GM21723 (cell line): Measurements from ENCODE around the gene TMEM184A.

ENCODE experiments used
- ATAC-seq: cut with Tn5 transposase; IDR thresholded peaks from one replicate; pipeline ENCODE4 v1.9.1; 2021; ENCODE audit warnings: mild to moderate bottlenecking, moderate library complexity; ENCODE audit not compliant: unreplicated experiment

Gene TMEM184A

GRCh38 chr7:1505731-1506550 is 50.1 kb downstream of the TMEM184A start:
- no peak for ATAC-seq

DNA sequence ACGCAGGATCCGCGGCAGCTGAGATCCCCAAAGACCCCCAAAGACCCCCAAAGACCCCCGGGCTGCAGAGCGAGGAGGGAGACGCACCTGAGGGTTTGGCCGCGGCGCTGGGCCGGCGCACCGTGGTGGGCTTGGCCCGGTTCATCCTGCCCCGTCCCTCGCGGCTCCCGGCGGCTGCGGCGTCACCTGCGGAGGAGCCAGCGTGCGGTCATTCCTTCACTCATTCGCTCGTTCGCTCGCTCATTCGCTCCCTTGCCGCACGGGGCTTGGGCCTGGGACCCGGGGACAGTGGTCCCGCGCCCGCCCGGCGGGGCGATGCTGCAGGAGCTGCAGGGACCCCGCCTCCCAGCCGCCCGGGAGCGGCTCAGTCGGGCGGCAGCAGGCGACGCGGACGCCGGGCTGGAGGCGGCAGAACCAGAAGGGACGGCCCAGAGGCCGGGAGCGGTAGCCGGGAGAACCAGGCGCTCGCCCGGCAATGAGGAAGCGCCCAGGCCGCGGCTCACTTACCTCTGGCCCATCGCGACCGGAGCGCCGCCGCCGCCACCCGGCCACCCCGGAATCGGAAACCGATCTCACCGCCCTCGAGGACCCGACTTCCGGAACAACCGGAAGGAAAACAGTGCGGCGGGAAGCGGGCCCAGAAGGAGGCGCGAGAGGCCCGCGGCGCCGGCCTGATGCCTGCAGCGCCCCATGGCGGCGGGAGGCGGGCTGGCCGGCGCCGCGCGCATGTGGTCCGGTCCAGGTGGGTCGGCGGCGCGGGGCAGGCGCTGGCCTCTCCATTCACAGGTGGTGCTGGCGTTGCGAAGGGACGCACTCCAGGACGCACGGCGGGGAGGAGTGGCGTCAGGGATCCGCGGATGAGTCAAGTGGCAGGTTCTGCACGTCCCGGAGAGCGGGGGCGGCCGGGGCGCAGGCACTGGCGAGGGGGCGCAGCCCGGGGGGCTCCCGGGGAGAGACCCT is 51.9 kb downstream of the TMEM184A start, which contains the start of gene INTS1:
Gene INTS1 (minus strand): TSS at position 574 of the 960 bp plus-strand sequence. CDS start 429 bp downstream, at position 145.
- ATAC-seq = peak; percentile 81

DNA sequence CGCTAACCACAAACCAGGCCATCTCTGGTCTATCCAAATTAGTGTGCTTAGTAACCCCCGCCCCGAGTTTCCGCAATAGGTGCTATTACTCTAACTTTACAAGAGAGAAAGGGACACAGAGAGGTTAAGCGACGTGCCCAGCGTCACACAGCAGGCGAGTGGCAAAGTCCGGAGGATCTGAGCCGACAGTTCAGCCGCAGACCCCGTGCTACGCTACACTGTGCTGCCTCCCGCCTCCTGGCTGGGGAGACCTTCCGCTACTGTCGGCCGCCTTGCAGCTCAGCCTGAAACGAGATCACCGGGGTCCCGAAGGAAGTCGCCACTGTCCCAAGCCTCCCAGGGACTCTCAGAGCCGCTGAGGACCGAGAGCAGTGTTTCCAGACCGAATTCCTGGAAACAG is 52.6 kb downstream of the TMEM184A start:
- ATAC-seq = no peak

GRCh38 chr7:1502845-1503244 is 53.2 kb downstream of the TMEM184A start:
- ATAC-seq = no peak

DNA sequence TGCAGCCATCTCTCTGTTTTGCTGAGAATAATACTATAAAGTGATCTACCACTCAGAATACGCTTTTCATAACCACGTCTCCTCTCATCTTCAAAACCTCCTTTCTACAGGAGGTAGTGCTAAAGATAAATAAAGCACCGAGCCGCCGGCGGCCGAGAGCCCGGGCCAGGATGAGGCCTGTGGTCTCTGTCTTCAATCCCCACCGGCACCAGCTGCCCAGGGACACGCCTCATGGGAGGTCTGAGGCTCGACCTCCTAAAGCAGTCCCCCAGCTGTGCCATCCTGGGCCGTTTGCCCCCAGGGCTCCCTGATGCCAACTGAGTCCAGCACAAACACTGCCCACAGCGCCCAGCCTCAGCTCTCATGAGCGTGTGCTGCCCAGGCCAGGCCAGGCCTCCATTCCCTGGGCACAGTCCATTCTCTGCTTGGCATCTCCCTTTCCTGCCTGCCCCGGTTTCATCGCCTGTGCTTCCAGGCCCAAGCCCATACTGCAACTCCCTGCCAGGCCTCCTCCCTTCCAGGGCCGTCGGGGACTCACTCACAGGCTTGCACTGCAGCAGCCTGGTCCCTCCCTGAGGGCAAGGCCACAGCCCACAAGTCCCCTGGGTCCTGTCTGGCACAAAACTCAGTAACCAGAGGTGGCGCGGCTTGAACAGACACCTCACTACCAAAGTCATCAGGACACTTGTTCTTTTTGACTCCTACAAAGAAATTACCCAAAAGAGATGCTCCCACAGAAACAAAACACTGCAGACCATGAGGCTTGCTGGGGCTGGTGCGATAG is 54.3 kb downstream of the TMEM184A start:
- ATAC-seq = no peak

- no peak for ATAC-seq
Observed at GRCh38 chr7:1500064-1500807, 55.8 kb downstream of the TMEM184A start.

- no peak for ATAC-seq
Observed at GRCh38 chr7:1499367-1500029, 56.5 kb downstream of the TMEM184A start.

DNA sequence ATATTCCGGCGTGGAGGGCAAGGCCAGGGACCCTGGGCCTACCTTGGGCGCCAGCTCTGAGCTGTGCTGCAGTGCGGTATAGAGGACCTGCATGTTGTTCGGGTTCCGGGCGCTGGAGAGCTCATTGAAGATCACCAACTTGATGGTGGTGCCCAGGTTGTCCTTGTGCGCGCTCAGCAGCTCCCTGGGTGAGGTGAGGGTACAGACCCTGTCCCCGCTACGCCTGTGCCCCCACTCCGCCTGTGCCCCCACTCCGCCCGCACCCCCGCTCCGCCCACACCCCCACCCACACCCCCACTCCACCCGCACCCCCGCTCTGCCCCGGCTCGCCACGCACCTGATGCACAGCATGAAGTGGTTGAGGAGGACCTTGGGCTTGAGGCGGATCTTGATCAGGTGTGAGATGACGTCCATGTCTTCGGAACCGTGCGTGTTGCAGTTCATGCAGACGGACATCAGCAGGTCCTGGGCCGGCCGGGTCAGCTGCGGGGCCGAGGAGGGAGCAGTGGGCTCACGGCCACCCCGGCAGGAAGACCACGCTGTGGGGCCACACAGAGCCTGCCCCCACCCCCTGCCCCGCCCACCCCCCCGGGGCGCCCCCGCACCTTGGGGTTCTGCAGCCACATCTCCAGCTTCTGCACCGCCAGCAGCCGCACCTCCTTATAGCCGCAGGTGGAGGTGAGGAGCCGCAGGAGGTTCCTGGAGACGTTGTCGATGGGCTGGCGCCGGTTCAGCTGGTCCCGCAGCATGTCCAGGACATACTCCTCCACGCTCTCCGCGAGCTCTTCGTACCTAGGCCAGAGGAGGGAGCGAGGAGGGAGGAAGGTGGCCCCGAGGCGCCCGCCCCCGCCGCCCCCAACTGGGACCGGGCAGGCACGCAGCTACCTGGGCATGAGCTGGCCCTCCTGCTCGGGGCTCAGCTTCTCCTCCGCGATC is 57.4 kb downstream of the TMEM184A start:
- no peak for ATAC-seq

DNA sequence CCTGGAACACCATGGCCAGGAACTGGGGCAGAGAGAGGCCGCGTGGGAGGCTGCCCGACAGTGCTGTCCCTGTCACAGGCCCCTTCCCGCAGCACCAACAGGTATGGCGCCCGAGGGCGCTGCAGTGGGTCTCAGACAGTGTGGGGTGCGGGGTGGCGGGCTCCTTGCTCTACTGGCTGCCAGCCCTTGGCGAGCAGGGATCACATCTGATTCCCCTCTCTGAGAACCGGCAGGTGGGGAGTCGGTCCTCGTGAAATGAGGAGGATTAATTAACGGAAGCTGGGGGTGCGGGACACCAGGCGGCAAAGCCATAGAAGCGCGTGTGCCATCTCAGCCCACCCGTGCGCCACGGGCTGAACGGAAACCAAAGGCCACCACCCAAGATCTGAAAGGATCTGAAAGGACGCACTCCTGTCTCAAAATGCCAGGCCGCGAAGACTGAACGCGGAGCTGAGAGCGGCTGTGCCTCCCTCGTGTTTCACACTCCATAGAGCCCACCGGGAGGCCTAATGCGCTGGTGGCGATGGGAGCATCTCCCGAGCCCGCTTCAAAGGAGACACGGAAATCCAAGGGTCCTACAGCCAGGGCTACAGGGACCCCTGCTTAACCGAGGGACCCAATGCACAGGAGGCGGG is 58.6 kb downstream of the TMEM184A start:
- ATAC-seq = no peak

GRCh38 chr7:1496531-1497292 is 59.3 kb downstream of the TMEM184A start:
- no peak for ATAC-seq

DNA sequence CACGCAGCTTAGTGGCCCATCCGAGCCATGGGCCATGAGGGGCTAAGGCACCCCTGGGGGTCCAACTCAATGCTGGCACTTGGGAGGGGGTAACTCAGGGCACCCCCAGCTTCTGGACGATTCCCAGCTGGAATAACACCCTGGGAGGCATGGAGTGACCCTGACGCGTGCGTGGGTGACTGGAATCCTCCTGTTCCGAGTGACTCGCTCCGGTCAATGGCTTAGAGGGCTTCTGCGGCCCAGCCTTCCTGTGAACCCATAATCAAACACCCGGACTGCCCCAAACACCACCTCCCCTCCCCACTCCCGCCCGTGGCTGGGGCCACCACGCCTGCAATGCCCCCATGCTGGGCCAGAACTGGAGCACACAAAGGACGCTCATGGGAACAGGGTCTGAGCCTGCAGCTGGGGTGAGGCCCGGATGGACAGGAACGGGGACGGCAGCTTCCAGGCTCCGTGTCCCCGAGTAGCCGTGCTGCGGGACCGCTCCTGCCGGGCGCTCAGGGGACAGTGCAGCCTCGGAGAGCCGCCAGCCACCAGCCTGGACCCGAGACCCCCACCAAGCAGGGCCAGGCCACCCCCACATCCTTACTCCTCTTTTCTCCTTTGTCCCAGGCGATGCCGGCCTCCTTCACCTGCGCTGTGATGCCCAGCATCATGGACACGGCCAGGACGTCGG is 60.3 kb downstream of the TMEM184A start:
- ATAC-seq = no peak

DNA sequence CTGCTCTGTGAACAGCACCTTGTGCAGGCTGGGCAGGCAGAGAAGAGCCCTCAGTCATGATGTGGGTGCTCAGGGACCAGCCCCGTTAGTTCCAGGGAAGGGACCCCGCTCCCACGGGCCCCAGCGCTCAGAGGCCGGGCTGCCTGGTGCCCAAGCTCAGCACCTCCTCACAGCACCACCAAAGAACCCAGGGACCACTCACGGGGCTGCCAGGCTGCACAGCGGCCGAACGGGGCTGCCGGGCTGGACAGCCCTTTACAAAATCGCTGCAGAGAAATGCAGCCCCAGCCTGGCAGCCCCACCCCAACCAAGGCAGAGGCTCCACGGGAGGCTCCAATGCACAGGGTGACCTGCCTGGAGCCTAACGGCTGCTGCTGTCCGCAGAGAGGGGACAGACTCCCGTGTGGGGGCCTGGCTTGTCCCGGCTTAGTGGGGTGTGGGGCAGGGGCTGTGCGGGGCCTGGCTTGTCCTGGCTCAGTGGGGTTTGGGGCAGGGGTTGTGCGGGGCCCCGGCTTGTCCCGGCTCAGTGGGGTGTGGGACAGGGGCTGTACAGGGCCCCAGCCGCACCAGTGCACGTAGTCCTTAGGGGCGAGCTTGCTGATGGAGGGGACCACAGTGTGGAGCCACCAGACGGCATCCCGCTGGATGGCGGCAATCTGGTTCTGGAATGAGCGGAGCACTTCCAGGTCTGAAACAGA is 61.0 kb downstream of the TMEM184A start:
- ATAC-seq = no peak

DNA sequence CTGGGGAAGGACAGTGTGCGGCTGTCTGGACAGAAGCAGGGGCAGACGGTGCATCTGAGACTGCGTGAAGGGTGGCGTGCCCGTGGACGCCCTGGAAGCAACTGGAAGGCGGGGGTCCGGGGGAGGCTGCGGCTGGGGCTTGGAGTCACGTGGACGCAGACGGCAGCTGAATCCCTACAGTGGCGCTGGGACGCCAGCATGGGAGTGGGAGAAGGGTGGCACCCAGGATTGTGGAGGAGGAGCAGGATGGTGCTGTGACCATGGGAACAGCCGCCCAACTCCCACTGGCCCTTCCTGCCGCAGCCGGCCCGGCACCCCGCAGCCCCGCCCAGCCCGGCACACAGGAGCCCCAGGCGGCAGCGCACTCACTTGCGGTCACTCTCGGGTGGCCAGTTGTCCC is 61.6 kb downstream of the TMEM184A start:
- ATAC-seq = no peak

GRCh38 chr7:1493571-1493970 is 62.4 kb downstream of the TMEM184A start:
- ATAC-seq = no peak

DNA sequence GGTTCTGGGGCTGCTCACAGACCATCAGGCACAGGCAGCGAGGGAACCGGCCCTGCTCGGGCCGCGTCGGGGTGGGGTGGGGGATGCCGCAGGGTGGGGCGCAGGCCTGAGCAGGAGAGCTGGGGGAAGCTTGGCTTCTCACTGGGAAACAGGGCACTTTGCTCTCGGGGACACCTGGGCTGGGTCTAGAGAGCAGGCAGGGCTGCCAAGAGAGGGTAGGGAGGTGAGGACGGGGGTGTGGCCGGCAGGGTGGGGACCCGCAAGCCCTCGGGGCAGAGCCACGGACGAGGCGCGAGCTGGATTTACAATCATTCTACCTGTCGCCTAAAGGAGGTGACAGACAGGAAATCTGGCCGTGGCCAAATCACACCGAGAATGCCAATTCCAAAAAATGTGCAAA is 62.9 kb downstream of the TMEM184A start:
- no peak for ATAC-seq

DNA sequence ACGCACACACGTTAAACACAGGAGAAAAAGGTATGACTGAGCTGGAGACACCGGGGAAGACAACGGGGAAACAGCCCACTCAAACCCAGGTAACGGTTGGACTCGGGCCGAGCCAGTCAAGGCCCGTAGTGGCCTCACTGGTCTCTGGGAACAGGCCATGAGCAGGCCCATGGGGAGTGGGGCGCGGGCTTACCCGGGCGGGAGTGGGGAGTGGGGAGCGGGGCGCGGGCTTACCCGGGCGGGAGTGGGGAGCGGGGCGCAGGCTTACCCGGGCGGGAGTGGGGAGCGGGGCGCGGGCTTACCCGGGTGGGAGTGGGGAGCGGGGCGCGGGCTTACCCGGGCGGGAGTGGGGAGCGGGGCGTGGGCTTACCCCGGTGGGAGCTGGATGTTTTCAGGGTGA is 63.4 kb downstream of the TMEM184A start:
- ATAC-seq = no peak
